Measurements from ENCODE around the gene UGP2.

DNA sequence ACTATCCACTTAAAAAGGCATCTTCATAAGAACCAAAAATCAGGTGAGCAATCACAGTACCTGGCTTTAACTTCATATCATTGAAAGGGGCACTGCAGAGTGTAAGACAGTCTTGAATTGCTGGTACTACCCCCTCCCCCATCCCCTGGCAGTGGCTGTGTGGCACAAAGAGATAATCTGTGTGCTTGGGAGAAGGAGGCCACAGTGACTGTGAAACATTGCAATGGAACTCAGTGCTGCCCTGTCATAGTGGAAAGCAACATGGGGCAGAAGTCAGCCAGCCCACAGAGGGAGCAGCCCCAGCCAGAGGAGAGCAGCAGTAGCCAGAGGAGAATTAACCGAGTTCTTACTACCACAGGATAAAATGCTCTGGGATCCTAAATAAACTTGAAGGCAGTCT lies 45.3 kb upstream of the UGP2 start:
- TF ChIP-seq CTCF (IDR thresholded peaks at IDR 0.05; ENCODE audit: low read depth, low read length, poor library complexity, severe bottlenecking) (no peak), EZH2phosphoT487 (IDR thresholded peaks at IDR 0.05; ENCODE audit: borderline replicate concordance, low read length) (no peak)
